Measurements from ENCODE around the gene NR3C1. TPM values are rescaled to one million over a fixed set of nuclear protein-coding genes. Genes with fewer than 3 reads are reported as not detected.

The NR3C1 gene
- total RNA-seq, 4 donors from 2014 or later: 29.7 to 79.2 (median 38.9) TPM

- TF ChIP-seq POLR2A (IDR thresholded peaks at IDR 0.05): no peak
- no peak for TF ChIP-seq CTCF (IDR thresholded peaks at IDR 0.05)
- no peak for DNase-seq
Measured at GRCh38 chr5:143241892-143242291, 161.6 kb downstream of the NR3C1 start.

GRCh38 chr5:143239882-143240518, 163.5 kb downstream of the NR3C1 start:
- DNase-seq: no peak
- TF ChIP-seq CTCF (IDR thresholded peaks at IDR 0.05) (no peak), POLR2A (IDR thresholded peaks at IDR 0.05) (no peak)
- Histone ChIP-seq H3K27ac (no peak overlapping the region), H3K27me3 (no peaks in the 10 kb centered on the region), H3K9me3 (no peaks in the 10 kb centered on the region), H3K4me3 (no peak overlapping the region), H3K36me3 (no peaks in the 10 kb centered on the region), H3K4me1 (no peaks in the 10 kb centered on the region)

More at GRCh38 chr5:143241892-143242291, 161.6 kb downstream of the NR3C1 start:
- Histone ChIP-seq H3K27ac (no peak overlapping the region), H3K27me3 (no peaks in the 10 kb centered on the region), H3K36me3 (no peaks in the 10 kb centered on the region), H3K4me1 (no peaks in the 10 kb centered on the region), H3K4me3 (no peak overlapping the region), H3K9me3 (no peaks in the 10 kb centered on the region)

GRCh38 chr5:143238620-143239019, 164.9 kb downstream of the NR3C1 start:
- no peak for DNase-seq
- TF ChIP-seq POLR2A (IDR thresholded peaks at IDR 0.05) (no peak), CTCF (IDR thresholded peaks at IDR 0.05) (no peak)
- no peak overlapping the region for H3K4me3 ChIP-seq
- H3K4me1 ChIP-seq: no peaks in the 10 kb centered on the region
- H3K36me3 ChIP-seq: no peaks in the 10 kb centered on the region
- no peaks in the 10 kb centered on the region for H3K27me3 ChIP-seq
- no peaks in the 10 kb centered on the region for H3K9me3 ChIP-seq
- no peak overlapping the region for H3K27ac ChIP-seq

GRCh38 chr5:143237664-143238063, 165.8 kb downstream of the NR3C1 start:
- Histone ChIP-seq H3K4me1 (no peaks in the 10 kb centered on the region), H3K27me3 (no peaks in the 10 kb centered on the region), H3K4me3 (no peak overlapping the region), H3K27ac (no peak overlapping the region), H3K9me3 (no peaks in the 10 kb centered on the region), H3K36me3 (no peaks in the 10 kb centered on the region)
- TF ChIP-seq CTCF (IDR thresholded peaks at IDR 0.05) (no peak), POLR2A (IDR thresholded peaks at IDR 0.05) (no peak)
- no peak for DNase-seq

GRCh38 chr5:143236682-143237081, 166.8 kb downstream of the NR3C1 start:
- Histone ChIP-seq H3K9me3 (no peaks in the 10 kb centered on the region), H3K4me3 (no peak overlapping the region), H3K27ac (no peak overlapping the region), H3K36me3 (no peaks in the 10 kb centered on the region), H3K4me1 (no peaks in the 10 kb centered on the region), H3K27me3 (no peaks in the 10 kb centered on the region)
- TF ChIP-seq POLR2A (IDR thresholded peaks at IDR 0.05): no peak
- TF ChIP-seq CTCF (IDR thresholded peaks at IDR 0.05): no peak
- DNase-seq: no peak

- Histone ChIP-seq H3K9me3 (no peaks in the 10 kb centered on the region), H3K36me3 (no peaks in the 10 kb centered on the region), H3K27me3 (no peaks in the 10 kb centered on the region), H3K27ac (no peak overlapping the region), H3K4me1 (no peaks in the 10 kb centered on the region), H3K4me3 (no peak overlapping the region)
- DNase-seq: no peak
- TF ChIP-seq CTCF (IDR thresholded peaks at IDR 0.05): no peak
- TF ChIP-seq POLR2A (IDR thresholded peaks at IDR 0.05): no peak
Measured at GRCh38 chr5:143235423-143235822, 168.1 kb downstream of the NR3C1 start.
